HG03378 (cell line): ENCODE data around the gene ACP3.

Source experiments
- ATAC-seq: cut with Tn5 transposase; IDR thresholded peaks from one replicate; pipeline ENCODE4 v1.9.1; 2021; ENCODE audit warnings: mild to moderate bottlenecking, moderate library complexity; ENCODE audit not compliant: unreplicated experiment

Gene ACP3

DNA sequence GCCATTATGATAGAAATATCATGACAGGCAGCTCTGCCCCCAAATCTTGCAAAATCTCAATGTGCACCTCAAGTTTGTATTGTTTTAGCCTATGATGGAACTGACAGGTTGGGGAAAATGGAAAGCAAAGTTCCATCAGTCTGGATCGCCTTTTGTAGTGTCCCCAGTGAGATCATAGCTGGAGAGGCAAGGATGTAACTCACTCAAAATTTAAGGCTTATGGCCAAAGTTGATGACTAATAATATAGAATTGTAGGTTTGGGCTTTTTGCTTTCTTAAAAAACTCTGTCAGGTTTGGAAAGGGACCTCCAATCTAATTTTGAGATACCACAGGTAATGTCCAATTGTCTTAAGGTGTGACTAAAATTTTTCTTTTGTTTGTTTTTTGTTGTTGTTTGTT lies 1.4 kb upstream of the ACP3 start:
- no peak for ATAC-seq

- ATAC-seq = no peak
Measured at GRCh38 chr3:132318451-132318850, 1.2 kb downstream of the ACP3 start.

GRCh38 chr3:132321304-132321703 lies 4.1 kb downstream of the ACP3 start:
- no peak for ATAC-seq

DNA sequence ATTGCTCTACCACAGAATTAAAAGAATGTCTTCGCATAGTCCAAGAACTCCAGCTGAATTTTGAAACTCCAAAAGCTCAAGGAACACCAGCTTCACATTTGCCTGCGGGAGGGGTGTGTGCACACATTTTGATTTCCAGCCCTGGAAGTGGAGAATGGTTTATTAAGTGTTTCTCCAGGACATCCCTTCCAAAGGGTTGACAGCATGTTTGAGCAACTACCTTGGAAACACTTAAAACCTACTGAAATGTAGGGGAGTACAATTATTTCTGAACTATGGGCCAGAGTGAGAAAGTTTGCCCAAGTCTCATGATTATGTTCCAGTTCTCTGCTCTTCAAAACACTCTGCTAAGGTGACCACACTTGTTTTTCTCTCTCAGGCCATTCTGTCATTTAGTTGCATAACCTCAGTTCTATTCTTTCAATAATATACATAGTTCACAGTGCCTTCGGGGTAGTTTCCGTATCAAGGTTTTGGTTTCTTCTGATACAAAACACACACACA lies 7.9 kb downstream of the ACP3 start:
- no peak for ATAC-seq

DNA sequence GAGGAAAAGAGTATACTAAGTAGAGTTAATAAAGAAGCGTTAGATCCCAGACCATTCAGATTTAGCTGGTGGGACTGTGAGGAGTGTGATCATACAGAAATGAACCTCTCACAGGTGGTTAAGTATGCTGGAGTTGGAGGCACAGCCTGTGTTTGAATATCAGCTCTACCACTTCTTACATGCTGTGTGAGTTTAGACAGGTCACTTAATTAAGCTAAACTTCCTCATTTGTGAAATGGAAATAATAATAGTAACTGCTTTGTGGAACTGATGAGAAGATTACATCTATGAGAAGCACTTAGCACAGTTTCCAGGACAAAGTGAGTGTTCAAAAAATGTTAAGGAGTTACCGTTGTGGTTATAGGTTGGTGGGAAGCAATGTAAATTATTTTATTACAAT lies 8.4 kb downstream of the ACP3 start:
- no peak for ATAC-seq

GRCh38 chr3:132326251-132326650 lies 9.0 kb downstream of the ACP3 start:
- ATAC-seq = no peak

DNA sequence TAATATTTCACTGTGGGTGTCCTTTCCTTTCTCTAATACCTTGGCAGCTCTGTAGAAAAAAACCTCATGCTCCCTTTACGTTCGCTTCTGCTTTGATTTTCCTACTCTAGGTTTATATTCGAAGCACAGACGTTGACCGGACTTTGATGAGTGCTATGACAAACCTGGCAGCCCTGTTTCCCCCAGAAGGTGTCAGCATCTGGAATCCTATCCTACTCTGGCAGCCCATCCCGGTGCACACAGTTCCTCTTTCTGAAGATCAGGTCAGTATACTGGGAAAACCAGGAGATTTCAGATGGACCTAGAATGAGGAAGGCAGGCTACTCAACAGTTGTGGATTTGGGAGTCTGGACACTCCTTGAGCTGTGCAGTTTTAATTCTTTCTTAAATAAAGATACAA lies 14.9 kb downstream of the ACP3 start:
- no peak for ATAC-seq

DNA sequence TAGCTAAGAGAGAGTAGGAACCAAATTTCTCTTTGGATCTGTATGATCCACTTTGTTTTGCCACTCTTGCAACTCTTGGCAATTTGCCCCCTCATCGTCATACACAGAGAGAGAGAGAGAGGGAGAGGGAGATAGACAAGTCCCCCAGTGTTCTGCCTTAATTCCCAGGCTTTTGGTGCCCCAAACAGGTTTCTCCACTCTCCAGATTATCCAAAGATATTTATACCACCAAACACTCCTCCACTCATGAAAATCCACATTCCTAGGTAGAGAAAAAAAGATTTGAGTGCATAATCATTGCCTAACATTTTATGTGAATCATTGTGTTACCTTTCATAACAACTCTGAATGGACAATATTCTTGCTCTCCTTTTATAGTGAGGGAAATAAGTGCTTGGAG lies 15.3 kb downstream of the ACP3 start:
- no peak for ATAC-seq

DNA sequence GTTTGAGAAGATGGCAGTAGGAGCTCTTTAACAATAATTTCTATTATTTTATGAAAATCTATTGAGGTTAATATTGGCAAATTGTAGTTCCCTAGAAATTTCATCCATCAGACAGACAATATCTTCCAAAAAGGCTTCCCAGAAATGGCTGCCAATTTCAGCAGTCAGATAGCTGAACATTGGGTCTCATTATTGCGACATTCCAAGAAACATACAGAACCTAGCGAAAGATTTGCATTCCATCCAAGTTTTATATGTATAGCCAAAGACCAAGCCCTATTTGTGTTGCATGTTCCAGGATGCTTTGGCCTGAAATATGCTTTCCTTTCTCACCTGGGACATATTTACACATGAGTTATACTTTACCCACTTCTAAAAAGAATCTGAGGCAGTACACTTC lies 24.5 kb downstream of the ACP3 start:
- ATAC-seq = no peak

GRCh38 chr3:132342183-132342582 lies 25.0 kb downstream of the ACP3 start:
- ATAC-seq = no peak

- no peak for ATAC-seq
Measured at GRCh38 chr3:132342610-132343009, 25.4 kb downstream of the ACP3 start.

- no peak for ATAC-seq
Measured at GRCh38 chr3:132343018-132343612, 25.9 kb downstream of the ACP3 start.

- ATAC-seq = no peak
Measured at GRCh38 chr3:132344666-132345280, 27.6 kb downstream of the ACP3 start.

GRCh38 chr3:132346841-132347736 lies 29.9 kb downstream of the ACP3 start:
- no peak for ATAC-seq

DNA sequence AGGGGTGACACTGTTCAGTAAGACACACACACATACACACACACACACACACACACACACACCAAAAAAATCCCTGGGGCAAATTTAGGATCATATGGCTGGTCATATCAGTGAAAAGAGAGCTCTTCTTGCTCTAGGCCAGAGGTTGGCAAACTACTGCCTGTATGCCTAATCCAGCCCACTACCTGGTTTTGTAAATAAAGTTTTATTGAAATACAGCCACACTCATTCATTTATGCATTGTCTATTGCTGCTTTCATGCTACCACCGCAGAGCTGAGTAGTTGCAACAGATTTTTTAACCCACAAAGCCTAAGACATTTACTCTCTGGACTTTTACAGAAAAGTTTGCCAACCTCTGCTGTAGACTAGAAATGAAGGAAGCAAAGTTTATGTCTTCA lies 30.6 kb downstream of the ACP3 start:
- ATAC-seq = no peak

- ATAC-seq = no peak
Measured at GRCh38 chr3:132348531-132348930, 31.3 kb downstream of the ACP3 start.

DNA sequence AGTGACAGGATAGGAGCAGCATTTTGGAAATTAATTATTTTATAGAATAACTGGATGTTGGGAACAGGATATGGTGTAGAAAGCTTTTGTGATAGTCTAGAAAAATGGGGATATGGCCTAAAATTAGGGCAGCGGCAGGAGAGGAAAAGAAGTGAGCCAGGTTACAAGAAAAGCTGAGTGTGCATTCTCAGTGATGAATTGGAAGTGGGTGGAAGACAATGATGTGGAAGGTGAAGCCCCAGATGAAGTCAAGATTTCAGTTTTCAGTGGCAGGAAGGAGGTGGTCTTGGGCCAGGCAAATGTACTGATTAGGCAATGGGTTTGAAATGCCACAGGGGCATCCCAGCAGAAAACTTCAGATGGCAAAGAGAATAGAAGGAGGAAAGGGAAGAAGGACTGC lies 33.6 kb downstream of the ACP3 start:
- no peak for ATAC-seq

GRCh38 chr3:132351222-132351806 lies 34.1 kb downstream of the ACP3 start:
- ATAC-seq = no peak

DNA sequence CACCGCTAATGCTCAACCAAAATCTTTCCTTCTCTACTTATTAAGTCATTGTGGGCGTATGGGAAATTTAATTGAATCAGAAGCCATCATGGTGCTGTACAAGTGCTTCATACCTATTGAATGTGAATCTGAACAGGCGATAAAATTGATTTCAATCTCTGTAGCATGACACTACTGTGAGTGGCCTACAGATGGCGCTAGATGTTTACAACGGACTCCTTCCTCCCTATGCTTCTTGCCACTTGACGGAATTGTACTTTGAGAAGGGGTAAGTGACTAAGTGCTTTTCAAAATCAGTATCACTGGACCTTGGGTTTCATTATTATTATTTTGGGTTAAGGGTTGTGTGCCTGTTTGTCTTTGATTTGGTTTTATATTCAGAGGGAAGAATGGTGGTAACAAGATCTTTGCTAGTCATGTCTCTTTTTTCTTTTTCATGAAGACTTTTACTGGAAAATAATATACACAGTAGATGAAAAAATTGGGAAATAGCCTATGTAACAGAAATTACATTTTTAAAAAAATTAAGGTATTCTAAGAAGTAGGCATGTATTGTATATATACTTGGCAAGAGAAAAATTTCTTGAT lies 35.4 kb downstream of the ACP3 start:
- peak; percentile 79 for ATAC-seq

DNA sequence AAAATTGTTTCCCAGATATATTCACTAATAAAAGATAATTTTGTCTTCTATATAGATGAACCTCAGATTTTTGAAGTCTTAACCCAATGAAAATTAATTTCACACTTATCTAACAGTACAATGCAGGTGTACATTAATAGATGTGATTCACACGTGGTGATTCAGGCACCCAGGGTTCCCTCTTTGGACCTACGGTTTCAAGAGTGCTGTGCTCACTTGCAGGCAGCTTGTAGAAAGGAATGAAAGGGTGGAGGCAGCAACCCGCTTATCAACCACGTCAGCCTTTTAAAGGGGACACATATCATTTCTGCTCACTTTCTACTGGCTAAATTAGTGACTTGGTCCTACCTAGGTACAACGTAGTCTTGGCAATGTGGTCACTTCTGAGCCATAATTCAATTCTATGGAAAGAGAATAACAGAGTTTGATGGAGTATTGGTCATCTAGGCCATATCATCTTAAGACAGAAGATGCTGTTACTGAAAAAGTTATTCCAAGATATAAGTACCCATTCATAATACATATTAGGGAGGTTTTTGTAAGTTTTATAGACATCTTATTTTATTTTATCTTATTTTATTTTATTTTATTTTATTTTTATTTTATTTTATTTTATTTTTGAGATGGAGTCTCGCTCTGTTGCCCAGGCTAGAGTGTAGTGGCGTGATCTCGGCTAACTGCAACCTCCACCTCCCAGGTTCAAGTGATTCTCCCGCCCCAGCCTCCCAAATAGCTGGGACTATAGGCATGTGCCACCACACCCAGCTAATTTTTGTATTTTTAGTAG lies 37.9 kb downstream of the ACP3 start:
- ATAC-seq = no peak
